Ramos (cell line): ENCODE data around the gene RGS9.

Experiments used
- in situ Hi-C: fragments of 300-500 bp; cut with MboI; formaldehyde crosslinking; loops from one replicate; pipeline ENCODE4 v1.14.3; 2022; ENCODE audit warnings: low sequenced_read_pairs; ENCODE audit not compliant: unreplicated experiment

The RGS9 gene

GRCh38 chr17:65109990-65110680, 27.0 kb upstream of the RGS9 start:
- in situ Hi-C loops: loop anchor here (10.0 kb wide), 1 partner anchor 65 kb away; no protein-coding TSS in a partner anchor

GRCh38 chr17:65115839-65116238, 21.3 kb upstream of the RGS9 start:
- in situ Hi-C loops: loop anchor here (10.0 kb wide), 1 partner anchor 59 kb away; no protein-coding TSS in a partner anchor

GRCh38 chr17:65116515-65116914, 20.7 kb upstream of the RGS9 start:
- in situ Hi-C loops: loop anchor here (10.0 kb wide), 1 partner anchor 58 kb away; no protein-coding TSS in a partner anchor

DNA sequence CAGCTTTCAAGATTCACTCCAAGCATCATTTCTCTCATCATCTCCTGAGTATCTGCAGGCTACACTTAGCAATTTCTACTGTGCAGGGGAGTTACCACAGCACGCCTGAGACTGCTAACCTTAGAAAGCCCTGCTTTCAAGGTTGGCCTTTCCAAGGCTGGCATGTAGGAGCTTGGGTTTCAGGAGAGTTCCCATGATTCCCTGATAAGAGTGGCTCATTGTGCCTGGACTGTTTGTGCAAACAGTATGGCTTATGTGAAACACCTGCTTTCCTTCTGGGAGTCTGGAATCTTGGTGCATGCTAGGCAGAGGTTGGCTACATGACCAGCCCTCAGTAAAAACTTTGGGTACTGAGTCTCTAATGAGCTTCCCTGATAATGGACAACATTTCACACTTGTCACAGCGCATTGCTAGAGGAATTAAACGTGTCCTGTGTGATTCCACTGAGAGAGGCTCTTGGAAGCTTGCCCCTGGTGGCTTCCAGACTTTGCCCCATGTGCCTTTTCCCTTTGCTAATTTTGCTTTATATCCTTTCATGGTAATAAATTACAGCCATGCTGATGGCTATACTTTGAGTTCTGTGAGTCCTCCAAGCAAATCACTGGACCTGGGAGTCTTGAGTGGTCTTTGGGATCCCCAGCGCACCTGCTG, 19.7 kb upstream of the RGS9 start:
- in situ Hi-C loops: loop anchor here (10.0 kb wide), 1 partner anchor 57 kb away; no protein-coding TSS in a partner anchor

DNA sequence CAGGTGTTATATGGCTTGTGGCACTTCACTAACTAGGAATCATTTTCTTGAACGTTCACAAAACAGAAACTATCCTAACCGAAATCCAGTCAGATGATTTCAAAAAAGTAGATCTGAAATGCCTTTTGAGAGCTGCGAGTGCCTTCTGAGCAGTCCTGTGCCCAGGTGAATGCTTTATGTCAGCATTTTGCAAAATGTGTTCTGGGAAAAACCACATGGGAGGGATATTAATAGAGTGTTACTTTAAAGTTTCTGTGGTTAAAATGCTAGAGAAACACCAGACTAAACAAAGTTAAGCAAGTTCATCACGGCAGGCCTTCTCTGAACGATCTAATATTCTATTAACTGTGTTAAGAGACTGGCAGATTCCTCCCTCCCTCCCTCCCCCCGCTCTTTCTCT, 15.8 kb upstream of the RGS9 start:
- in situ Hi-C loops: no loop called here

DNA sequence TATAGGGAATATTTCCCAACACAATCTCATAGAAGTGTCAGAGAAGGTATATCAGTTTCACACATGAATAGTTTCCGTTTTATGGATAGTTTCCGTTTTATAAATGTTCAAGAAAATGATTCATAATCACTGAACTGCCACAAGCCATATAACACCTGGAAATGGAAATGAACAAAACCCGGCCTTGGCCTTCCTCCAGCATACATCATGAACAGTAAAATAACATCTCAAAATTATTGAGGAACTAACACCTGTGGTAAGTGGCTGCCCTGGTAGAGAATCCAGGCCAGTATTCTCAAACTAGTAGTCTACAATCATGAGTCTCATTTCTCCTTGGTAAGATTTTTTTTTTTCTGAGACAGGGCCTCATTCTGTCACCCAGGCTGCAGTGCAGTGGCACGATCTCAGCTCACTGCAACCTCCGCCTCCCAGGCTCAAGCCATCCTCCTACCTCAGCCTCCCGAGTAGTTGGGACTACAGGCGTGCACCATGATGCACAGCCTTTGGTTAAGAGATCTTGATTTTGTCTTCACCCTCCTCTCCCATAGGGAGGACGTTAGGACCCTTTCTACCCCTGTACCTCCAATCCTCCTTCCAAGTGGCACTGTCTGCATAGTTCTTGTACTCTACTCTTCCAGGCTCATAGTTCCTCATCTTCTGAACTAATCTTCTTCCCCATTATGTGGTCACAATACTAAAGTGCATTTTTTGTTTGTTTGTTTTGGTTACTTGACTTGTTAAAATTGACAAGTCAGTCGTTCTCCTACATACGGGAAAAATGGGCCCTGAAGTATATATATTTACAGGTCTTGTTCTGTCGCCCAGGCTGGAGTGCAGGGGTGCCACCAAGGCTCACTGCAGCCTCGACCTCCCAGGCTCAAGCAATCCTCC, 15.0 kb upstream of the RGS9 start:
- in situ Hi-C loops: no loop called here

- in situ Hi-C loops: no loop called here
These were observed 14.1 kb upstream of the RGS9 start for GRCh38 chr17:65122836-65123756.

GRCh38 chr17:65123757-65124675, 13.2 kb upstream of the RGS9 start:
- in situ Hi-C loops: no loop called here

DNA sequence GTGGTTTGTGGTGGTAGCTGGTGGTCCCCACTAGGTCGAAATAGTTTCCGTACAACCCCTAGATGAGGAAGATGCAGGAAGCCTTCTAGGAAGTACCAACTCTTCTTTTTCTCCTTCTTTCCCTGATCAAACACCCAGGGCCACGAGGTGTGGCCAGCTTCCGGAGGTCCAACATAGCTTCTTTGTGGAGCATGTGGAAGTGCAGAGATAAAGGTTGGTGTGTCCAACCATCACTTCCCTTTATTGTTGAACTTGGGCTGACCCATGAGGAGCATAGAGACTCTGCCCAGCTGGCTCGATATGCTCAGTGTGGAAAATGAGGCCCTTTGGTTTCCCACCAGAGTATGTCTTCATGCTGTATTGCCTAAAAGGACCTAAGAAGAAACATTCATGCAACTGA, 6.3 kb upstream of the RGS9 start:
- in situ Hi-C loops: no loop called here

- in situ Hi-C loops: no loop called here
These were observed 5.9 kb upstream of the RGS9 start for GRCh38 chr17:65131240-65131639.

DNA sequence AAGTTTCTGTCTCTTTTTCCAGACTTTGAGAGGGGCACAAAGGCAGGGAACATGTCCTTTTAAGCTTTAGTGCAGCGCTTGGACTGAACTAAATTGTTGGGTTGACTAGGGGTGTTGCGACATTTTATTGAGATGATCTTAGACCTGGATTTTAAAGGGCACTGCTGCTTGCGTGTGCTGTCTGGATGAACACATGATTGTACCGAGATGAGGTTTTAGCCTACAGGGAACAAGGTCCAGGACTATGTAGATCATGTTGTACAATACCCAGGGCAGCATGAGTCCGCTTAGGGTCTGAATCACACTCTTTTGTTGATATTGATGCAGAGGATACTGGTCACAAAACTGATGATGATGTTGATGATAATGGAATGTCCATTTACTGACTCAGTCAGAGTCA, 5.2 kb upstream of the RGS9 start:
- in situ Hi-C loops: no loop called here

DNA sequence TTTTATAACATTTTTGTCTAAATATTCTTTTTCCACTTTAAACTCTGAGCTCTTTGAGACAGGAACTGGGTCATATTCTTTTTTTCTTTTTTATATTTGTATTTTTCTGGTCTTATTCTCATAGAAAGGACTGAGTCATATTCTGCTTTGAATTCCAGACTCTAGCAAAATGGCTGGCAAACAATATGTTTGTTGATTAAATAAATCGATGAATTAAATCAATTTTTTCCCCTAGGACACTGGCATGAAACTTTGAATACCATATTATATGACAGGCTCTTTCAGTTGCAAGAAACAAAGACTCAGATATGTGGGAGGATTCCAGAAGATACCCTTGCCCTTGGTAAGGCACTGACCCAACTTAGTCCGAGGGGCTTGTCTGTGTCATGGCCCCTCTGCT, 3.1 kb upstream of the RGS9 start:
- in situ Hi-C loops: no loop called here

- in situ Hi-C loops: no loop called here
These were observed 2.1 kb downstream of the RGS9 start for GRCh38 chr17:65139101-65139764.

DNA sequence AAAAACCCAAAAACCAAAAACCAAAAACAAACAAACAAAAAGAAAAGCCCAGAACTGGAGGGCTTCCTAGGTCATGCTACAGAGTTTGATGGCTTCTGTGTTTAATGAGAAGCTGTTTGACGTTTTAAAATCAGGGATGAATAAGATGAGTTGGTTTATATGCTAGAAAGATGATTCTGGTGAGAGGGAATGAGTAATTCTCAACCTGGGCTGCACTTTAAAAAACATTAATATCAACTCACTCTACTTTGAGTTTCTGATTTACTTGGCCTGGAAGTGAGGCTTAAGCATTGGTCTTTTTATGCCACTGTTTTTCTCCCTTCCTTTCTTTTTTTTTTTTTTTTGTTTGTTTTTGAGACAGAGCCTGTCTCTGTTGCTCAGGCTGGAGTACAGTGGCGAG, 5.1 kb downstream of the RGS9 start:
- in situ Hi-C loops: no loop called here

GRCh38 chr17:65143889-65144604, 6.9 kb downstream of the RGS9 start:
- in situ Hi-C loops: no loop called here

GRCh38 chr17:65145743-65146142, 8.6 kb downstream of the RGS9 start:
- in situ Hi-C loops: no loop called here

DNA sequence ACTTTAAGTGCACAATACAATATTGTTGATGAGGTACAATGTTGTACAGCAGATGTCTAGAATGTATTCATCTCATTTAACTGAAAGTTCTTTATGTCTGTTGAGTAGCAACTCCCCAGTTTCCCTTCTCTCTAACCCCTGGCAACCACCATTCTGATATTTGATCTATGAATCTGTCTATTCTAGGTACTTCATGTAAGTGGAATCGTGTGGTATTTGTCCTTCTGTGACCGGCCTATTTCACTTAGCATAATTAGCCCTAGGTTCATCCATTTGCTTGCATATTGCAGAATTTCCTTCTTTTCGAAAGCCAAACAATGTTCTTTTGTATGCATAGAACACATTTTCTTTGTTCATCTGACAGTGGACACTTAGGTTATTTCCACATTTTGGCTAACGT, 10.8 kb downstream of the RGS9 start:
- in situ Hi-C loops: no loop called here
